Dedifferentiated amniotic fluid mesenchymal stem cell (primary cell): ENCODE data around the gene SLC47A2.
"Not testable (repeated sequence)": the region's sequence is repeated elsewhere in the genome, so short reads cannot be mapped to it uniquely, and the experiment has no call there.

Experiments used
- DNase-seq: peaks from one replicate; pipeline ENCODE4 v3.0.0-alpha.2; 2016; ENCODE audit errors: extremely low spot score

Gene SLC47A2

GRCh38 chr17:19671433-19671832 lies 45.0 kb downstream of the SLC47A2 start:
- DNase-seq = no peak

GRCh38 chr17:19670908-19671307 lies 45.5 kb downstream of the SLC47A2 start:
- DNase-seq = no peak

GRCh38 chr17:19669680-19670079 lies 46.7 kb downstream of the SLC47A2 start:
- not testable (repeated sequence) for DNase-seq

GRCh38 chr17:19664821-19665181 lies 51.6 kb downstream of the SLC47A2 start:
- no peak for DNase-seq

GRCh38 chr17:19664136-19664820 lies 52.1 kb downstream of the SLC47A2 start:
- no peak for DNase-seq

- DNase-seq = no peak
These were observed 53.3 kb downstream of the SLC47A2 start for GRCh38 chr17:19663097-19663496.

GRCh38 chr17:19661121-19661520 lies 55.3 kb downstream of the SLC47A2 start:
- no peak for DNase-seq

- DNase-seq = no peak
These were observed 56.0 kb downstream of the SLC47A2 start for GRCh38 chr17:19660219-19660870.

- no peak for DNase-seq
These were observed 56.8 kb downstream of the SLC47A2 start for GRCh38 chr17:19659366-19660177.

- no peak for DNase-seq
These were observed 59.4 kb downstream of the SLC47A2 start for GRCh38 chr17:19656851-19657581.

GRCh38 chr17:19656336-19656735 lies 60.0 kb downstream of the SLC47A2 start:
- no peak for DNase-seq

- no peak for DNase-seq
These were observed 61.5 kb downstream of the SLC47A2 start for GRCh38 chr17:19654896-19655295.

GRCh38 chr17:19654342-19654886 lies 62.0 kb downstream of the SLC47A2 start:
- no peak for DNase-seq

- DNase-seq = no peak
These were observed 63.8 kb downstream of the SLC47A2 start for GRCh38 chr17:19652595-19652994.

- no peak for DNase-seq
These were observed 64.7 kb downstream of the SLC47A2 start for GRCh38 chr17:19651451-19652238.

GRCh38 chr17:19650826-19651225 lies 65.6 kb downstream of the SLC47A2 start:
- DNase-seq = no peak

GRCh38 chr17:19649274-19649541 lies 67.2 kb downstream of the SLC47A2 start:
- no peak for DNase-seq

- peak; percentile 89 for DNase-seq
These were observed 67.7 kb downstream of the SLC47A2 start, which contains the start of gene ALDH3A2 for GRCh38 chr17:19648475-19649273. TSS of gene ALDH3A2 (plus strand) at chr17:19648751. CDS start at chr17:19648972, 221 bp downstream.

- DNase-seq = peak; percentile 37
These were observed 68.5 kb downstream of the SLC47A2 start for GRCh38 chr17:19647697-19648474.
